ENCODE data around the gene GCN1. TPM values are rescaled to one million over a fixed set of nuclear protein-coding genes. Genes with fewer than 3 reads are reported as not detected.
A peak's percentile ranks its signal among the peaks of the same experiment; 100 is the strongest.

GCN1 gene
- total and polyA plus RNA-seq, 2 of the 8 experiments (the other 6 are each of a cell fraction or from before 2014, with no cell fraction given) = 61.4 to 133 TPM

DNA sequence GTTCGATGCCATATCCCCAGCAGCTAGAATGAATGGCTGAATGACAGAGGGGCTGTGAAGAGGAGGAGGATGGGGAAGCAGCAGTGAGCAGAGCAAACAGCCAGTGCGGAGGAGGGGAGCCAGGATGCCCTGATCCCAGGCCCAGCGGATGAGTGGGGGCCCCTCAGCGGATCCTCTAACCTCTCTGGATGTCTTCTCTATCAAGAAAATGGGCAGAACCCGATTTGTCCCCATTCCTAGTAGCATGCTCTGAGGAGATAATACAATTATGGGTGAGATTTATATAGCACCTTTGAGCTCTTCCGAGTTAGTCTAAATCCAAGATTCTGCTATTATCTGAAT, 36.4 kb upstream of the GCN1 start:
- peak overlapping the region; percentile 46 to 56 for H3K4me2 ChIP-seq (ENCODE audit: insufficient read depth in 1 of 2, low read depth in 2 of 2, low read length in 2 of 2)
- H3K27me3 ChIP-seq (replicated peaks in 1 of 4; ENCODE audit: control insufficient read depth in 3 of 4, extremely low read depth in 1 of 4, insufficient read depth in 3 of 4, low read length in 3 of 4) = no peaks in the 10 kb centered on the region
- H4K5ac ChIP-seq (ENCODE audit: insufficient read length, low read depth, low read length) = peak overlapping the region; percentile 8
- 0 out of 2 replicates have a peak overlapping the region, but pooled peaks have one; percentile 22 for H2BK15ac ChIP-seq (ENCODE audit: low read length)
- ChIA-PET CTCF (ENCODE audit: partially characterized antibody) (interaction anchor here (0.5 to 17.8 kb wide), 13 partner anchors 11 to 266 kb away, joined by 3 to 930 read pairs (median 6); partner anchors contain the start of genes PXN, RNU4-1, RNU4-2 and RPLP0), POLR2A (ENCODE audit: partially characterized antibody) (interaction anchor here (0.5 to 88.3 kb wide), 14 partner anchors 12 to 829 kb away, joined by 3 to 4270 read pairs (median 4); partner anchors contain the start of genes GCN1, MSI1, PXN and RAB35)
- peak overlapping the region; percentile 18 for H3K56ac ChIP-seq (replicated peaks; ENCODE audit: insufficient read length, low read depth, low read length)
- H3K23ac ChIP-seq (ENCODE audit: insufficient read length) = no peak overlapping the region
- H2BK12ac ChIP-seq (ENCODE audit: low read depth, low read length) = peak overlapping the region; percentile 100
- peak overlapping the region; percentile 7 for H2BK120ac ChIP-seq (replicated peaks; ENCODE audit: low read depth, low read length)
- H3K79me1 ChIP-seq (ENCODE audit: low read depth, low read length) = peaks cover 7% of the 10 kb centered on the region; the same call in 1 of the 2 replicates
- peak overlapping the region; percentile 85; the same call in 1 of the 2 replicates for H2AK5ac ChIP-seq (ENCODE audit: low read depth, low read length)
- peaks cover 0 to 5% (median 2%) of the 10 kb centered on the region in 4 experiments; a peak in 1 of 8 replicates for H3K36me3 ChIP-seq (ENCODE audit: control insufficient read depth in 2 of 4, insufficient read depth in 4 of 4, low read length in 3 of 4)
- peak overlapping the region; percentile 100 for H2BK5ac ChIP-seq (ENCODE audit: low read depth, low read length)
- H3K18ac ChIP-seq (ENCODE audit: extremely low read depth, low read length) = peak overlapping the region; percentile 98
- H3K79me2 ChIP-seq (ENCODE audit: control insufficient read depth in 1 of 2, insufficient read depth in 2 of 2, low read length in 2 of 2) = peaks cover 0 to 59% of the 10 kb centered on the region in 2 experiments; a peak in 2 of 4 replicates
- WGBS, 2 experiments (ENCODE audit: extremely low coverage in 1 of 2, insufficient coverage in 1 of 2, insufficient read length in 1 of 2, insufficient replicate concordance in 2 of 2, low coverage in 1 of 2, low lambda C conversion rate in 2 of 2, missing lambda C conversion rate in 1 of 2) = 20% methylated on average over 6 of the region's 6 CpGs; no CpG with 5 or more reads in 1 of the 2 experiments
- H3K23me2 ChIP-seq (ENCODE audit: low read depth, low read length) = no peaks in the 10 kb centered on the region; the same call in 1 of the 2 replicates
- H3K9me3 ChIP-seq (ENCODE audit: insufficient read depth in 2 of 2, low read depth in 1 of 2, low read length in 1 of 2) = no peaks in the 10 kb centered on the region
- H3K4me1 ChIP-seq (replicated peaks in 1 of 4; ENCODE audit: control insufficient read depth in 3 of 4, insufficient read depth in 4 of 4, low read length in 3 of 4) = peaks cover 44 to 81% (median 53%) of the 10 kb centered on the region in 4 experiments
- H3K27ac ChIP-seq (ENCODE audit: low read depth, low read length) = peak overlapping the region; percentile 74; the same call in 1 of the 2 replicates
- peak overlapping the region; percentile 96 for H2BK20ac ChIP-seq (ENCODE audit: low read length)
- H3K9ac ChIP-seq (replicated peaks in 1 of 4; ENCODE audit: extremely low read depth in 1 of 4, low read depth in 3 of 4, low read length in 3 of 4) = peak overlapping the region in 3 of 4 experiments; percentile 35 to 75 (median 43); a peak in 6 of 7 replicates
- H4K20me1 ChIP-seq (replicated peaks in 1 of 2; ENCODE audit: control insufficient read depth in 1 of 2, insufficient read depth in 2 of 2, low read length in 2 of 2) = peaks cover 2 to 7% of the 10 kb centered on the region in 2 experiments
- peak overlapping the region; percentile 22 for H3K4ac ChIP-seq (replicated peaks; ENCODE audit: insufficient read length, low read depth, low read length)
- TF ChIP-seq PHF8 (conservative IDR thresholded peaks at IDR 0.05; ENCODE audit: low read depth, low read length) (no peak), SIN3A (conservative IDR thresholded peaks at IDR 0.05 in 1 of 2, IDR thresholded peaks at IDR 0.05 in 1 of 2; ENCODE audit: low read depth in 1 of 2, low read length in 2 of 2) (0 out of 4 replicates have a peak, but pooled peaks of 1 of the 2 experiments have one; percentile 2)
- no peak overlapping the region for H2AFZ ChIP-seq (ENCODE audit: low read length)
- H3K4me3 ChIP-seq (ENCODE audit: extremely low read depth in 1 of 4, insufficient read depth in 2 of 4, low read depth in 3 of 4, low read length in 4 of 4) = peak overlapping the region in 2 of 4 experiments; percentile 32 to 38; a peak in 5 of 8 replicates
- peak overlapping the region; percentile 45 for H4K91ac ChIP-seq (replicated peaks; ENCODE audit: insufficient read length, low read length)
- FAIRE-seq (no peak), DNase-seq (ENCODE audit: low read depth in 1 of 2, low spot score in 2 of 2) (no peak)
- H3K14ac ChIP-seq (ENCODE audit: insufficient read length) = no peak overlapping the region
- H4K8ac ChIP-seq (ENCODE audit: extremely low read depth, insufficient read depth, low read length) = no peak overlapping the region; the same call in 1 of the 2 replicates

Data from H1 (cell line).